Measurements from ENCODE around the gene ATP6V1G1. TPM values are rescaled to one million over a fixed set of nuclear protein-coding genes. Genes with fewer than 3 reads are reported as not detected.
"Not testable (repeated sequence)": the region's sequence is repeated elsewhere in the genome, so short reads cannot be mapped to it uniquely, and the experiment has no call there.

ATP6V1G1 gene
- total RNA-seq, 1 experiment from 2014 or later = 61.1 TPM

DNA sequence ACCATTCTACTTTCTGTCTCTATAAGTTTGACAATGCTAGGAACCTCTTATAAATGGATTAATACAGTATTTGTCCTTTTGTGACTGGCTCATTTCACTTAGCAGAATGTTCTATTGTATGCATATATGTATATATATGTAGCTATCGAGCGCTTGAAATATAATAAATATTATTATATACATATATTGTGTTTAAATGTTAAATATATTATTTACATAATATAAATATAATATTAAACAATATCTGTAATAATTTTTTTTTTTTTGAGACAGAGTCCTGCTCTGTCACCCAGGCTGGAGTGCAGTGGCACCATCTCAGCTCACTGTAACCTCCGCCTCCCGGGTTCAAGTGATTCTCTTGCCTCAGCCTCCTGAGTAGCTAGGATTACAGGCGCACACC is 9.4 kb upstream of the ATP6V1G1 start:
- not testable (repeated sequence) for DNase-seq (ENCODE audit: low spot score)

DNA sequence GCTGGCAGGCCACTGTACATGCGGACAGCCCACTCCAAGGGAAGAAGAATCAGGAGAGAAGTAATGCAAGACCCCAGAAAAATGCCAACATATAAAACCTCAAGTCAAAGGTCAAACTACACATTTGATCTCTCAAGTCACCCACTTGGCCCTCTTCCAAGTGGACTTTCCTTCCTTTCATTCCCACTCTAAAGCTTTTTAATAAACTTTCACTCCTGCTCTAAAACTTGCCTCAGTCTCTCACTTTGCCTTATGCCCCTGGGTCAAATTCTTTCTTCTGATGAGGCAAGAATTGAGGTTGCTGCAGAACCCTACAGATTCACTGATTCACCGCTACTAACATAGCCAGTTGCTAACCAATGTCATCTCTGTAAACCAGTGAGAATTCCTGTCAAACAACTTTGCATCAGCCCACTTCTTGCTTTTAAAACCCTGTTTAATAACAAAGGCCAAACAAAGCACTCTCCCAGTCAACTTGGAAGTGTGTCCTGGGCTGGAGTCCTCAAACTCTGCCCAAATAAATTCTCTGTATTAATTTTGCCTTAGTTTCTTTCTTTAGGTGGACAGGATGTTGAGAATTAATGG is 6.9 kb upstream of the ATP6V1G1 start:
- DNase-seq (ENCODE audit: low spot score) = peak; percentile 26

DNA sequence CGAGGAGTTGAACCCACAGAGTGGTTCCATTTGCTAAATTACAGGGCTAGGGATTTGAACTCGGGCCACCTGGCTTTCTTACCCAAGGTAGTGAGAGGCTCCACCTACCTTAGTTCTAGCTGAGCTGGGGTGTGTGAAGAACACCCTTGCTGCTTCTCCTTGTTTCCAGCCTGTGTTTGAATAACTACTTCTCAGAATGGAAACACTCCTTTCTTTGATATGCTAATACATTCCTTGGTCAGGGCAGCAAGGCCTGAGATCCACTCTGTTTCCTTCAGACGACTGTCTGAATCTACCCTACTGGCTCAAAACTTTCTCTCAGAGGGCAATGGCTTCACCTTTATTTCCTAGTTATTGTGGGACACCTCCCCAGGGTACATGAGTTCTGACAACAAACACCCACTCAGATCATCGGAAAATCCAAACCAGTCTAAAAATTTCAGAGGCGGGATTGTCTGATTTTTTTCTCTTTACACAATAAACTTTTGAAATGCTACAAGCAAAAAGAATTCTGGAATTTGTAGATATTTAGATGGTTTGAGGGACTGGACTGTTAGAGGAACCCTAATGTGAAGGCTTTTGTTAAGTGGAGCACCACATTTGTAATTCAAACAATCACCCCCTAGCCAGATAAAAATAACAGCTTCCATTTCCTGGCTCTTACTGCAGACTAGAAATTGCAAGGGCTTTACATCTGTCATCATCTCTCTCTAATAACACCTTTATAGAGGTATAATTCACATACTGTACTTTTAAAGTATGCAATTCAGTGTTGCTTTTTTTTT is 4.0 kb upstream of the ATP6V1G1 start:
- DNase-seq (ENCODE audit: low spot score) = no peak

DNA sequence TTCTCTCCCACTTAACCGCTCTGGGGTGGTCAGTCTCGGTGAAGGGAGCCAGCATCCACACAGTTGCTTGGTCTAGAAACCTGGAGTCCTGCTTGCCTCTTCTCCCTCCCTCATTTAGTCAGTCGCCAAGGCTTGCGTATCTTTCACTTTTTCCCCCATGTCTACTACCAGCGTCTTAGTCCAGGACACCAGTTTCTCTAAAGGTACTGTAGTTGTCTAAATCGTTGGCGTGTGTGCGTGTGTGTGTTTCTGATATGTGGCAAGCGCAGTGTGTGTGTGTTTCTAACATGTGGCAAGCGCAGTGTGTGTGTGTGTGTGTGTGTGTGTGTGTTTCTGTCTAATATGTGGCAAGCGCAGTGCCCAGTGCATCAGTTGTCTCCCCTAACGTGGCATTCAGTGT is 641 bp downstream of the ATP6V1G1 start:
- DNase-seq (ENCODE audit: low spot score) = no peak

DNA sequence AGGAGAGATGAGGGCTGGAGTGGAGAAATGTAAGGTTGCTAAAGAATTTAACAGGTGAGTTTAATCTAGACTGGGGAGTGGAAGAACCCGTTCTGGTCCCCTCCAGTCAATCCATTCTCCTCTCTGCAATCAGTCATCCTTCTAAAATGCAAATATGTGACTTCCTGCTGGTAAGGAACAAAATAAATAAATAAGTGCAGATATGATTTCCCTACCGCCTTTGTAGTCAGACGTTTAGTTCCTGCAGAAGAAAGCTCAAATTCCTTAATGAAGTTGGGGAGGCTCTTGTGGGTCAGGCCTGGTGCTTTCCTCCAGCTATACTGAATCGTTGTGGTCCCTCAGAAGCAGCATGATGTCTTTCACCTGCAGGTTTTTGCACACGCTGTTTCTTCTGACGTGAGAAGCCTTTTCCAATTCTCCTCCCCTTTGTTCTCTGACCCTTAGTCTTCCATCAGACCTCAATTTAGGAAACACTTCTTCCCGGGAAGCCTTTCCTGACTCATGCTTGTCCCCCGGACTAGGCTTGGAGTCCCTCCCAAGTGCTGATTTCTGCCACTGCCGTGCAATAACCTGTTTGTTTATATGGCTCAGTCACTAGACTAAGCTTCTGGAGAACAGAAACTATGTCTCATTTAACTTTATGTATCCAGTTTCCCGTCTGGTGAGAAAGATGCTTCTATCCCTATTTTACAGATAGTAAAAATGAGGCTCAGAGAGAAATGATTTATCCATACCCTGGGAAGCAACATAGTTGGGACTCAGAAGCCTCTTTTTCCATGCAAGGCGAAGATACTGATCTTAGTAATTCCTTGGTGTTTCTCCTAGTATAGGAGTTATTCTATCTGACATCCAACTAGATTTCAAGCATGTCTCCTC is 1.3 kb downstream of the ATP6V1G1 start:
- DNase-seq (ENCODE audit: low spot score) = peak; percentile 30

DNA sequence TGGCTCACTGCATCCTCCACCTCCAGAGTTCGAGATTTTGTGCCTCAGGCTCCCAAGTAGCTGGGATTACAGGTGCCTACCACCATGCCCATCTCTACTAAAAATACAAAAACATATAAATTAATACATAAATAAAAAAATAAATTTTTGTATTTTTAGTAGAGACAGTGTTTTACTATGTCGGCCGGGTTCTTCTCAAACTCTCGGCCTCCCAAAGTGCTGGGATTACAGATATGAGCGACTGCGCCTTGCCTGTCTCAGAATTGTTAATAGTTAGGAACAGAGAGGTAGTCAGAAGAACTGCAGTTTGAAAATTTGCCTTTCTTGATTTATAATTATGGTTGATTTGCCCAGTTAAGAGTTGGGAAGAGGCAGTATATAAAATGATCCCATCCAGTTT is 2.8 kb downstream of the ATP6V1G1 start:
- no peak for DNase-seq (ENCODE audit: low spot score)

DNA sequence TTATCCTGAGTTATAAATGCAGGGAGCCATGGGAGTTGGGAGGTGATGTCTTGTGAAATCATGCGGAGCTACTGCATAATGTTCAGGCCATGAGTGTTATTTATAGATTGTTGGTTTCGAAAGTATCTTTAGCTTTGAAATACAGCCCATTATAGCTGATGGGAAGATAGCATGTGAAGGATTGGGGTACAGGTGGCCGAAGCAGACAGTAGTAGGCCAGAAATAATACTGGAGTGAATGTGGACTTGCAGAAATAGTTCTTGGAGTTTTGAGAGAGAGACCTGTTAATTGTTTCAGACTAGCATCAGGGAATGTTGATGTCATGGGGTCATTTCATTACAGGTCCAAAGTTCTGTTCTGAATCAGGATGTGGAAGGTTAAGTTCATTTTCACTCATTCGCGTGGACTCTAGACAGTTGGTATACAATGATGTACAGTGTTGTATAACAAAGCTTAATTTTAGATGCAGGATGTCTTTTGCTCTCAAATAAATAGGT is 3.8 kb downstream of the ATP6V1G1 start:
- DNase-seq (ENCODE audit: low spot score) = no peak

DNA sequence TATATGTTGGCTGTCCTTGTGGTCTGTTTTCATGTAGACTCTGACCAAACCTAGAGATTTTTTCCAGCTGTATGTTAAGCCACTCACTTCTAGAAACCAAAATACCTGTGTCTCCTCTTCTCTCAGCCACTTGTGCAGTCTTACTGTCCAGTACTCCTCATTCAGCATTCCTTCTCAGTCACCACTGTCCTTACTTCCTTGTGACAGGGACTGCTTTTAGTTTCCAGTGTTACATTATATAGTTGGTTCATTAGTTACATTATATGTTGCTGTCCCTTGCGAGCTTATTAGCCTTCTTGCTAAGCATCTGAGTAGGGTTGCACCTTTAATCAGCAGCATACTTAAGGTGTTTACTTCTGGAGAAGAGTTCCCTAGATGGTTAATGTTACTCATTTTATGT is 4.3 kb downstream of the ATP6V1G1 start:
- DNase-seq (ENCODE audit: low spot score) = no peak

DNA sequence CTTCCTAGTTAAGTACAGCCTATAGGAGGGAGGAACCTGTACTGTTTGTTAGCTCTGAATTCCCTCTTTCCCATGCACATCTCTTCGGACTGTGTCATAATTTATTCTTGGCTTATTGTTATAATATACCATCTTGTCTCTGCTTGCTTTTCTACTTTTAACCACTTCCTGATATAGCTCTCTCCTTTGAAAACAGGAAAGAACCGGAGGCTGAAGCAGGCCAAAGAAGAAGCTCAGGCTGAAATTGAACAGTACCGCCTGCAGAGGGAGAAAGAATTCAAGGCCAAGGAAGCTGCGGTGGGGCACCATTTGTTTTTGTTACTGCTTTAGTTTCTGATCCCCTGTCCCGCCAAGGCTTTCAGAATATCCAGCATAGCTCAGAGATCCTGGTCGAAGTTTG is 4.8 kb downstream of the ATP6V1G1 start:
- DNase-seq (ENCODE audit: low spot score) = no peak

DNA sequence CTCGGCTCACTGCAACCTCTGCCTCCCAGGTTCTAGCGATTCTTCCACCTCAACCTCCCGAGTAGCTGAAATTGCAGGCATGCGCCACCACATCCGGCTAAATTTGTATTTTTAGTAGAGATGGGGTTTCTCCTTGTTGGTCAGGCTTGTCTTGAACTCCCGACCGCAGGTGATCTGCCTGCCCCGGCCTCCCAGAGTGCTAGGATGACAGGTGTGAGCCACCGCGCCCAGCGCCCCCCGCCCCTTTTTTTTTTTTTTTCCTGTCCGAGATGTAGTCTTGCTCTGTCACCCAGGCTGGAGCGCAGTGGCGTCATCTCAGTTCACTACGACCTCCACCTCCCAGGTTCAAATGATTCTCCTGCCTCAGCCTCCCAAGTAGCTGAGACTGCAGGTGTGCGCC is 6.6 kb downstream of the ATP6V1G1 start:
- no peak for DNase-seq (ENCODE audit: low spot score)

DNA sequence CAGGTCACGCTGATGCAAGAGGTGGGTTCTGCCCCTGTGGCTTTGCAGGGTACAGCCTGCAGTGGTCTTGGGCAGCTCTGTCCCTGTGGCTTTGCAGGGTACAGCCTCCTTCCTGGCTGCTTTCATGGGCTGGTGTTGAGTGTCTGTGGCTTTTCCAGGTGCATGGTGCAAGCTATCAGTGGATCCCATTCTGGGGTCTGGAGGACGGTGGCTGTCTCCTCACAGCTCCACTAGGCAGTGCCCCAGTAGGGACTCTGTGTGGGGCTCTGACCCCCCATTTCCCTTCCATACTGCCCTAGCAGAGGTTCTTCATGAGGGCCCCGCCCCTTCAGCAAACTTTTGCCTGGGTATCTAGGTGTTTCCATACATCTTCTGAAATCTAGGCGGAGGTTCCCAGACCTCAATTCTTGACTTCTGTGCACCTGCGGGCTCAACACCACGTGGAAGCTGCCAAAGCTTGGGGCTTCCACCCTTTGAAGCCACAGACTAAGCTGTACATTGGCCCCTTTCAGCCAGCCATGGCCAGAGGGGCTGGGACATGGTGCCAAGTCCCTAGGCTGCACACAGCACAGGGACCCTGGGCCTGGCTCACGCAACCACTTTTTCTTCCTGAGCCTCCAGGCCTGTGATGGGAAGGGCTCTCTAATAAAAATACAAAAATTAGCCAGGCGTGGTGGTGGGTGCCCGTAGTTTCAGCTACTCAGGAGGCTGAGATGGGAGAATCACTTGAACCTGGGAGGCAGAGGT is 13.1 kb downstream of the ATP6V1G1 start:
- DNase-seq (ENCODE audit: low spot score) = not testable (repeated sequence)

DNA sequence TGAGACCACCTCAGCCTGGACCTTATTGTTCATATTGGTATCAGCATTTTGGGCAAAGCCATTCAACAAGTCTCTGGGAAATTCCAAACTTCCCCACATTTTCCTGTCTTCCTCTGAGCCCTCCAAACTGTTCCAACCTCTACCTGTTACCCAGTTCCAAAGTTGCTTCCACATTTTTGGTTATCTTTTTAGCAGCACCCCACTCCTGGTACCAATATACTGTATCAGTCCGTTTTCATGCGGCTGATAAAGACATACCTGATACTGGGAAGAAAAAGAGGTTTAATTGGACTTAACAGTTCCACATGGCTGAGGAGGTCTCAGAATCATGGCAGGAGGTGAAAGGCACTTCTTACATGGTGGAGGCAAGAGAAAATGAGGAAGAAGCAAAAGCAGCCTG is 14.2 kb downstream of the ATP6V1G1 start:
- not testable (repeated sequence) for DNase-seq (ENCODE audit: low spot score)

DNA sequence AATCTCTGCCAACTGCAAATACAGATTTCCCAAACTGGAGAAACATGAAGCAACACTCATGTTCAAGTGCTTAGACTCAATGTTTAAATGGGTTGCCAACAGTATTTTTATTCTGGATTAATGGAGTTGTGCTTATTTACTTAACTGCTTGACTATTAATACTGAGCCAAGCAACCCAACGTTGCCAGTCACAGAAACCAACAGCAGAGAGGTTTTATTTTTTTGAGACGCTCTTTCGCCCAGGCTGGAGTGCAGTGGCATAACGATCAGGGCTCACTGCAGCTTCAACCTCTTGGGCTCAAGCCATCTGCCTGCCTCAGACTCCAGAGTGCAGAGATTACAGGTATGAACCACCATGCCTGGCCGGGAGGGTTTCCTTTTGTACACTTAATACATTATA is 15.1 kb downstream of the ATP6V1G1 start:
- DNase-seq (ENCODE audit: low spot score) = no peak

DNA sequence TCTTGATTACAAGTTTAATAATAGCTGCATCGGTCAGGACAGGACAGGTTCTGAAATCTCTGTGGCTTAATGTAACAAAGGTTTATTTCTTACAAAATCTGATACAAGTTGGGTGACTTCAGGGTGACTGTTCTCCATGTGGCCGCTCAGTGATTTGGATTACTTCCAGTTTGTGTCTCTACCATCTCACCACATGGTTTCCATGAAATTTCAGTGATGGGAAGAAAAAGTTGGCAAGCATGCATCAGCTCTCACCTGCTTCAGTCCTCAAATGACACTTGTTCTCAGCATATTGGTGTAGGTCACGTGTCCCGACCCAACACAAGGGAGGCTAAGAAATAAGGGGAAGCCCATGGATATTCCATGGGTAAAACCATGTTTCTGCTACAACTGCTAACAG is 15.7 kb downstream of the ATP6V1G1 start:
- no peak for DNase-seq (ENCODE audit: low spot score)

DNA sequence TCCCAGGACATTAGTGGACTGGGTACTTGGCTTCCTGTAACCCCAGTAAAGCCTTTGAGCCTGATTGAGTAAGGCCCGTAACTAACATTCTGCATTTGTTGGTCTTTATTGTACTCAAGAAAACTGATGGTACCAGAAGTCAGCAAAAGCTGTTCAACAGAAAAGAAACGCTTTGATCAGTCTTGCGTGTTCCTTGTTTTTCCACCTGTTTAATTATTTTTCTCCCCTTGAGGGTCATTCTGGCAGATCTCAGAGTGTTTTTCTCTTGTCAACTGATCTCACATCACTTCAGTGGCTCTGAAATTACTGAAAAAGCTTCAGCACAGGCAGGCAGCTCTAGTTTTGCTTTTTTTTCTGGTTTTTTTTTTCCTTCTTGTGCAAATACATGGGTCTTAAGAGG is 17.4 kb downstream of the ATP6V1G1 start:
- DNase-seq (ENCODE audit: low spot score) = no peak

DNA sequence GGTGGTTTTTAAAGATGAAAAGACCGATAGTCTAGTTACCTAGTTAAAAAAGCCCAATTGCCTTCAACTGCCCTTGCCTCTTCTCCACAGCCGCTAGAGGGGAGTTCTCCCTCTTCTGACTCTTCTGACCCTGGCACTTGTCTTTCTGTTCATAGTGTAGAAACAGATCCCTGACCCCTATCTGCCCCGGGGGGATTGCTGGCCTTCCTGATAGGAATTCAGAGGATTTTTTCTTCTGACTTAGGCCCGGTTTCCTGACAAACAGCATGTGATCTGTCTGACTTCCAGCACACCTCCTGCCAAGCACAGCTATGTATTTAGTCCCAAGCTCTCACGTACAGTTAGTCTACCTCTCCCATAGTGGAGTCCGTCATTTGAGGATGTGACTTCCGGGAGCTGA is 18.5 kb downstream of the ATP6V1G1 start:
- no peak for DNase-seq (ENCODE audit: low spot score)

DNA sequence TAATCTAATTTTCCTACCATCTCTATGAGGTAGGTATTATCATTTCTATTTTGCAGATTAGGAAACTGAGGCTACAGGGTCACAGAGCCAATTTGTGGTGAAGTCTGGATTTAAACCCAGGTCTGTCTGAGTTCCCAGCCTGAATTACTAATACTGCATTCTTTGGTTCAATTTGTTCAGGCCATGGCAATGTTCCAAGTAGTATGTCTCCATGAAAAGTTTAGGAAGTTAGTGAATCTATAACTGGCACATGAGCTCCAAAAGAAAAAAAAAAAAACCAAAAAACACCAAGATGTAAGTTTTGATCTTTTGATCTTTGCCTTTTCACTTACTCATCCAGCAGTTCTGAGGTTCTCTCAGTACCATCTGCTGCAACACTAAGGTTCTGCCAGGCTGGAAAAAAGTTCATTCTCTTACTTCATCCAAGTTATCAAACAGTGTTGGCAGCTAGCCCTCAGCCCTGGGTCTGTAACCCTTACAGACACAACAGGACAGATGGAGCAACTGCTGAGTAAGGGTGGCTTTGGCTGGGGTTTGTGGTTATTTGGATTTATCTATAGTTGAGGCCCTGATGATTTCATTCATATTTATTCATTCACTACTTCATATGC is 19.1 kb downstream of the ATP6V1G1 start:
- DNase-seq (ENCODE audit: low spot score) = no peak

DNA sequence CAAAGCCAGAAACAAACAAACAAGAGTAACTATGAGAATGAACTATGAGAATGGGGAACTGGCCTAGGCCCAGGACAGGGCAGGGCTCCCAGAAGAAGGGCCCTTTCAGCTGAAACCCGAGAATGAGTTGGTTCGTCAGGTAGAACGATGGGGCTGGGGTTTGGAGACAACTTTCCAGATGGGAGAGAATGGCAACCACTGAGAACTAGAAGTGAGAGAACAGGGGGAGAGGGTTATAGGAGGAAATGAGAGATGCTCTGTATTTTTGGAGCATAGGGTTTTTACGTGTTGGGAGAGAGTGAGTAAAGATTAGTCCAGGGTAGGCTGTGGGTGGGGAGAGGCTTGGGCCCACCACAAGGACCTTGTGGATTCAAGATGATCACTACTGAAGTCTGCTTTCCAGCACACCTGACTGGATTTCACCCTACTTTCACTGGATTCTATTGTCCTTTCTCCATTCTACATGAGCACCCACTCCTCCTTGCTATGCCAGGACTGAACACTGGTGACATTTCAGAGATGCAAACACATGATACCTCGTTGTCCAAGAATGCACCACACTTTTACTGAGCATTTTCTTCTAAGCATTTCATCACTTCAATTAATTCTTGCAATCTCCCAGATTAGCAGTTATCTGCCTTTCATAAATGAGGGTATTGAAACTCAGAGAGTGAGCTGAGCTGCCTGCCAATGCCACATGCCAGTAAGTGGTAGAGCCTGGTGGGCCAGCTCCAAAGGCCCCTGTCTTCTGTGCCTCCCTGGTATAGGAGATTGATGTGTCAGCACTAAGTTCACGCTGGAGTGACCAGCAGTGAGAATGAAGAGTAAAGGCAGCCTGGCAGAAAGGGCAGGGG is 20.3 kb downstream of the ATP6V1G1 start:
- DNase-seq (ENCODE audit: low spot score) = no peak

DNA sequence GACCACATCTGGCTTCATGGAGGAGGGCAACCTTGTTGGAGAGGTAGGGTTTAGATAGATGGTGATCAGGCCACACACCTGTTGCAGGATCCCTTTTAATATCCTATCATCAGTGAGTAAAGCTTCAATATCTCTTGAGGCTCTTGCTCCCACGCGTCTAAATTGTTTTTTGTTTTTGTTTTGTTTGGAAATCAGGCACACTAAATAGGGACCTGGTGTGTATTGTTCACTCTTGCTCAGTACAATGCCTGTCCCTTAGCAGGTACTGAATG is 20.9 kb downstream of the ATP6V1G1 start:
- no peak for DNase-seq (ENCODE audit: low spot score)

DNA sequence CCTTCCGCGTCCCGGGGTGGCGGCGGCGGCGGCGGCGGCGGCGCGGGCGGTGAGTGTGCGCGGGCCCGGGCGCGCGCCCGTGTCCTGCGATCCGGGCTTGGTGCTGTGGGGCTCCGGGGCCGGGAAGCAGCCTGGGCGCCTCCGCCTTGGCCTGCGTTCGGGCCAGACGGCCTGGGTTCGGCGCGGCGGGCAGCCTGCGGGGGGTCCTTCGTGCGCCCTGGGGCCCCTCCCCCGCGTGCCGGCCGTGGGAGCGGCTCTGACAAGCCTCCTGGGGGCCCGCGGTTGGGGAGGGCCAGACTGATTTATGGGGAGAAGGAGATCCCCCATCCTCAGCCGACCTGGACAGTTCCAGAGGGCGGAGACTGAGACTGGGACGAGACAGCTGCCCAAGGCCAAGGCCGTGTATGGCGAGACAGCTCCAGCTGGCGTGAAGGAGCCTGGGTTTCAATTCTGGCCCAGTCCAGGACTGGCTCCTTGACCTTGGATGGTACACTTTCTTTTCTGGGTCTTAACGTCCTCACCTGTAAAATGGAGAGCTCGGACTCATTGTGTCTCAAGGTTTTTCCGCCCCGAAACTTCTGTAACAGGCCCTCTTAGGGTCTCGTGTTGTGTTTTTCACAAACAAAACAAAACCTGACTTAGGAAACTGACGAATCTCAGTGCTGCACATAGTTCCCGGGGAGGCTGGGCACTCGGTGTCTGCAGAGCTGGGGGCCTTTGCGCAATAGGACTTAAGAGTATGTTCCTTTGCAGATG is 24.1 kb downstream of the ATP6V1G1 start:
- peak; percentile 46 for DNase-seq (ENCODE audit: low spot score)
